PC-9 (cell line): ENCODE data around the gene PCSK5. TPM values are rescaled to one million over a fixed set of nuclear protein-coding genes. Genes with fewer than 3 reads are reported as not detected.

Experiments
- BruUV-seq: library from RNA; stranded (reverse); fragments of 400-500 nt; replicated peaks from 2 replicates; lab custom pipeline; 2021; lab: Mats Ljungman, UMichigan
- CTCF ChIA-PET: fragments of 300-600 bp; sonication (Branson Sonifier 250); formaldehyde crosslinking; loops from one replicate; lab custom pipeline; 2022; ENCODE audit warnings: antibody characterized with exemption; lab: Charles Lee
- POLR2A ChIA-PET: fragments of 300-600 bp; sonication (Branson Sonifier 250); formaldehyde crosslinking; loops from one replicate; lab custom pipeline; 2022; ENCODE audit warnings: antibody characterized with exemption; ENCODE audit not compliant: unreplicated experiment; lab: Charles Lee
- DNase-seq, 2 experiments: peaks; one replicate each; pipeline versions ENCODE4 v3.0.0 to v3.0.0-alpha.2; 2015 to 2022; ENCODE audit warnings: mixed read lengths in 1 of 2
- H2AFZ ChIP-seq: fragments of 200-600 bp; sonication (generic); 2 replicates; pipeline ENCODE4 v1.8.1; 2017; ENCODE audit warnings: antibody characterized with exemption
- H3F3A ChIP-seq: fragments of 200-600 bp; sonication (generic); 2 replicates; pipeline ENCODE4 v1.8.1; 2017; ENCODE audit warnings: antibody characterized with exemption, mild to moderate bottlenecking, low read depth; ENCODE audit not compliant: insufficient read depth
- H3K27ac ChIP-seq: fragments of 200-600 bp; sonication (generic); 2 replicates; pipeline ENCODE4 v1.6.1; 2016; ENCODE audit warnings: mixed run types
- H3K27me3 ChIP-seq: fragments of 200-600 bp; sonication (generic); 2 replicates; pipeline ENCODE4 v1.6.1; 2016; ENCODE audit warnings: low read depth, mixed run types; ENCODE audit not compliant: insufficient read depth
- H3K36me3 ChIP-seq: fragments of 200-600 bp; sonication (generic); 2 replicates; pipeline ENCODE4 v1.6.1; 2016; ENCODE audit warnings: low read depth, mixed run types
- H3K4me1 ChIP-seq: fragments of 200-600 bp; sonication (generic); replicated peaks from 2 replicates; pipeline ENCODE4 v1.6.1; 2016; ENCODE audit warnings: mixed run types; ENCODE audit not compliant: insufficient read depth
- H3K4me2 ChIP-seq: fragments of 200-600 bp; sonication (generic); 2 replicates; pipeline ENCODE4 v1.6.1; 2017; ENCODE audit warnings: mixed run types
- H3K4me3 ChIP-seq: fragments of 200-600 bp; sonication (generic); 2 replicates; pipeline ENCODE4 v1.6.1; 2016; ENCODE audit warnings: mixed run types
- H3K79me2 ChIP-seq: fragments of 200-600 bp; sonication (generic); 2 replicates; pipeline ENCODE4 v1.6.1; 2017; ENCODE audit warnings: low read depth, mixed run types
- H3K9me2 ChIP-seq: fragments of 200-600 bp; sonication (generic); 2 replicates; pipeline ENCODE4 v1.8.1; 2017; ENCODE audit warnings: mild to moderate bottlenecking; ENCODE audit not compliant: insufficient read depth
- H3K9me3 ChIP-seq: fragments of 200-600 bp; sonication (generic); 2 replicates; pipeline ENCODE4 v1.8.1; 2016; ENCODE audit warnings: low read depth; ENCODE audit not compliant: insufficient read depth
- H4K20me1 ChIP-seq: fragments of 200-600 bp; sonication (generic); 2 replicates; pipeline ENCODE4 v1.8.1; 2017; ENCODE audit not compliant: insufficient read depth
- CTCF ChIP-seq: fragments of 200-600 bp; sonication (generic); conservative IDR thresholded peaks from 2 replicates; pipeline ENCODE4 v1.6.1; 2017; ENCODE audit warnings: mixed run types, antibody characterized with exemption, mild to moderate bottlenecking, moderate library complexity
- EZH2 ChIP-seq: fragments of 200-600 bp; sonication (generic); IDR thresholded peaks from 2 replicates; pipeline ENCODE4 v1.8.0; 2017; ENCODE audit warnings: antibody characterized with exemption, low read depth
- intact Hi-C: fragments of 100-400 bp; cut with micrococcal nuclease; formaldehyde crosslinking; loops from one replicate; pipeline ENCODE4 v1.10.0; 2022; ENCODE audit not compliant: unreplicated experiment
- total RNA-seq: library from RNA; stranded (reverse); gene quantifications from 2 replicates; pipeline ENCODE4 v1.2.3, GENCODE V29; 2021

Gene PCSK5
- total RNA-seq, 1 experiment from 2014 or later, result 8.2 TPM

- Histone ChIP-seq H3K4me2 (no peak overlapping the region), H3K27ac (no peak overlapping the region), H3K27me3 (no peaks in the 10 kb centered on the region), H3K79me2 (no peaks in the 10 kb centered on the region), H3F3A (peaks cover 13% of the 10 kb centered on the region; the same call in 1 of the 2 replicates), H2AFZ (no peak overlapping the region), H3K4me1 (peaks cover 37% of the 10 kb centered on the region), H4K20me1 (no peaks in the 10 kb centered on the region), H3K9me3 (no peaks in the 10 kb centered on the region), H3K4me3 (no peak overlapping the region), H3K36me3 (no peaks in the 10 kb centered on the region), H3K9me2 (no peaks in the 10 kb centered on the region)
- DNase-seq, result no peak
- TF ChIP-seq CTCF, result no peak
- no peak for TF ChIP-seq EZH2
- ChIA-PET POLR2A (interaction anchor here (0.6 kb wide), 1 partner anchor 233 kb away, joined by 3 read pairs; no protein-coding TSS in a partner anchor), CTCF (no interaction called here)
- BruUV-seq, result no TSS peak
- intact Hi-C loops, result no loop called here
Observed at GRCh38 chr9:75957116-75957515, 66.6 kb downstream of the PCSK5 start.

GRCh38 chr9:75958226-75958625 is 67.8 kb downstream of the PCSK5 start:
- H3K9me2 ChIP-seq, result no peaks in the 10 kb centered on the region
- H3K4me1 ChIP-seq, result peaks cover 39% of the 10 kb centered on the region
- no peaks in the 10 kb centered on the region for H3K79me2 ChIP-seq
- no TSS peak for BruUV-seq
- H3K4me2 ChIP-seq, result no peak overlapping the region
- CTCF ChIA-PET, result no interaction called here
- no peaks in the 10 kb centered on the region for H3K27me3 ChIP-seq
- H3K27ac ChIP-seq, result no peak overlapping the region
- no peak overlapping the region for H3K4me3 ChIP-seq
- TF ChIP-seq EZH2, result no peak
- no peak for TF ChIP-seq CTCF
- peaks cover 8% of the 10 kb centered on the region; the same call in 1 of the 2 replicates for H3F3A ChIP-seq
- POLR2A ChIA-PET, result interaction anchor here (0.7 kb wide), 1 partner anchor 30 kb away, joined by 6 read pairs; no protein-coding TSS in a partner anchor
- intact Hi-C loops, result no loop called here
- no peak for DNase-seq
- H3K36me3 ChIP-seq, result no peaks in the 10 kb centered on the region
- no peaks in the 10 kb centered on the region for H4K20me1 ChIP-seq
- H3K9me3 ChIP-seq, result no peaks in the 10 kb centered on the region
- H2AFZ ChIP-seq, result no peak overlapping the region

DNA sequence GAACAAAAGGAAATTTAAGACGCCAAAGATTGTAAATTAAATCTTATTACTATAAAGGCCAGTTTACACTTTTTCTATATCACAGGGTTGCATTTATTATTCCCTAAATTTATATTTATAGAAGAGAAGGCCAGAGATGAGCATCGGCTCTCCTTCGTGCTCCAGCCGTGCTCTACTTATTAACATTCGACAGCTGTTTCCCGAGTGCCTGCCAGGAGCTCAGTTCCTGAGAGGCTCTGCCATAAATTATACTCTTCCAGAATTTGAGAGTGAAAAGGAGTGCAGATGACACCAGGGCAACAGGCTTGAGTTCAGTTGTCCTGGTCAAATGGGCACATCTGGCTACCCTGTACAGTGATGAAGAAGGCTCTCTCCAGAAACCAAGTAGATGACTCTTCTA is 70.1 kb downstream of the PCSK5 start:
- DNase-seq, result no peak
- Histone ChIP-seq H3K4me1 (peaks cover 52% of the 10 kb centered on the region), H3K9me3 (no peaks in the 10 kb centered on the region), H3K27me3 (no peaks in the 10 kb centered on the region), H2AFZ (no peak overlapping the region), H3K27ac (no peak overlapping the region), H3K9me2 (no peaks in the 10 kb centered on the region), H3K4me2 (no peak overlapping the region), H3F3A (peaks cover 13% of the 10 kb centered on the region), H3K4me3 (no peak overlapping the region), H3K79me2 (0 out of 2 replicates have a peak, but pooled peaks cover 5% of the 10 kb centered on the region), H4K20me1 (no peaks in the 10 kb centered on the region), H3K36me3 (no peaks in the 10 kb centered on the region)
- POLR2A ChIA-PET, result interaction anchor here (0.6 kb wide), 1 partner anchor 34 kb away, joined by 3 read pairs; no protein-coding TSS in a partner anchor
- CTCF ChIA-PET, result no interaction called here
- intact Hi-C loops, result loop anchor here (5.0 to 10.0 kb wide), 3 partner anchors 257 to 417 kb away; no protein-coding TSS in a partner anchor
- BruUV-seq, result no TSS peak
- no peak for TF ChIP-seq EZH2
- no peak for TF ChIP-seq CTCF
